Central memory CD8-positive, alpha-beta T cell (primary cell): ENCODE measurements around the gene WFDC13.

Experiments used
- ATAC-seq: fragments of 150-1000 bp; cut with Tn5 transposase; replicated peaks from 2 replicates; pipeline ENCODE4 v1.10.0; 2022; ENCODE audit warnings: mild to moderate bottlenecking, moderate FRiP score, moderate number of reproducible peaks; ENCODE audit not compliant: poor library complexity, severe bottlenecking; ENCODE audit errors: extremely low read depth
- DNase-seq, 2 donors: peaks; one replicate each; pipeline ENCODE4 v3.0.0; 2021; ENCODE audit warnings: low spot score in 2 of 2
- H3K27ac Mint-ChIP-seq: one replicate; pipeline ENCODE4 v1.8.0; 2022; ENCODE audit warnings: low read depth, mild to moderate bottlenecking, moderate library complexity, mixed read lengths
- H3K27me3 Mint-ChIP-seq: one replicate; pipeline ENCODE4 v1.8.0; 2022; ENCODE audit warnings: mixed read lengths
- H3K36me3 Mint-ChIP-seq: one replicate; pipeline ENCODE4 v1.8.0; 2022; ENCODE audit warnings: mild to moderate bottlenecking, moderate library complexity, mixed read lengths; ENCODE audit not compliant: insufficient read depth
- H3K4me1 Mint-ChIP-seq: one replicate; pipeline ENCODE4 v1.8.0; 2022; ENCODE audit warnings: mixed read lengths
- H3K4me3 Mint-ChIP-seq: one replicate; pipeline ENCODE4 v1.8.0; 2022; ENCODE audit warnings: mild to moderate bottlenecking, moderate library complexity, mixed read lengths
- H3K9me3 Mint-ChIP-seq: one replicate; pipeline ENCODE4 v1.8.0; 2022; ENCODE audit warnings: mixed read lengths

Gene WFDC13

GRCh38 chr20:45727044-45727443 lies 25.2 kb downstream of the WFDC13 start:
- no peaks in the 10 kb centered on the region for H3K4me1 Mint-ChIP-seq
- ATAC-seq: no peak

GRCh38 chr20:45732199-45732598 lies 30.4 kb downstream of the WFDC13 start:
- no peak for ATAC-seq
- DNase-seq: no peak
- no peak overlapping the region for H3K27ac Mint-ChIP-seq
- H3K4me1 Mint-ChIP-seq: no peaks in the 10 kb centered on the region
- peaks cover 60% of the 10 kb centered on the region for H3K27me3 Mint-ChIP-seq
- H3K36me3 Mint-ChIP-seq: no peaks in the 10 kb centered on the region
- H3K4me3 Mint-ChIP-seq: no peak overlapping the region
- peaks cover 14% of the 10 kb centered on the region for H3K9me3 Mint-ChIP-seq

More at GRCh38 chr20:45727044-45727443, 25.2 kb downstream of the WFDC13 start:
- peaks cover 8% of the 10 kb centered on the region for H3K9me3 Mint-ChIP-seq
- no peak overlapping the region for H3K27ac Mint-ChIP-seq
- peaks cover 66% of the 10 kb centered on the region for H3K27me3 Mint-ChIP-seq
- DNase-seq: no peak
- H3K4me3 Mint-ChIP-seq: no peak overlapping the region
- H3K36me3 Mint-ChIP-seq: no peaks in the 10 kb centered on the region

GRCh38 chr20:45735552-45735951 lies 33.7 kb downstream of the WFDC13 start:
- ATAC-seq: no peak

GRCh38 chr20:45735988-45736387 lies 34.1 kb downstream of the WFDC13 start:
- no peak for ATAC-seq

More at GRCh38 chr20:45735552-45735951, 33.7 kb downstream of the WFDC13 start:
- H3K36me3 Mint-ChIP-seq: no peaks in the 10 kb centered on the region
- no peak overlapping the region for H3K27ac Mint-ChIP-seq
- no peak for DNase-seq
- no peak overlapping the region for H3K4me3 Mint-ChIP-seq
- H3K9me3 Mint-ChIP-seq: peaks cover 14% of the 10 kb centered on the region
- no peaks in the 10 kb centered on the region for H3K4me1 Mint-ChIP-seq
- H3K27me3 Mint-ChIP-seq: peaks cover 69% of the 10 kb centered on the region

GRCh38 chr20:45742596-45742995 lies 40.8 kb downstream of the WFDC13 start:
- DNase-seq (no peak), ATAC-seq (no peak)
- Mint-ChIP-seq H3K4me1 (no peaks in the 10 kb centered on the region), H3K27me3 (peaks cover 37% of the 10 kb centered on the region), H3K9me3 (no peaks in the 10 kb centered on the region), H3K27ac (no peak overlapping the region), H3K4me3 (no peak overlapping the region), H3K36me3 (no peaks in the 10 kb centered on the region)

More at GRCh38 chr20:45735988-45736387, 34.1 kb downstream of the WFDC13 start:
- peaks cover 69% of the 10 kb centered on the region for H3K27me3 Mint-ChIP-seq
- no peak overlapping the region for H3K4me3 Mint-ChIP-seq
- H3K27ac Mint-ChIP-seq: no peak overlapping the region
- no peaks in the 10 kb centered on the region for H3K4me1 Mint-ChIP-seq
- DNase-seq: no peak
- H3K36me3 Mint-ChIP-seq: no peaks in the 10 kb centered on the region
- peaks cover 10% of the 10 kb centered on the region for H3K9me3 Mint-ChIP-seq

- Mint-ChIP-seq H3K36me3 (no peaks in the 10 kb centered on the region), H3K27ac (no peak overlapping the region), H3K27me3 (peaks cover 52% of the 10 kb centered on the region), H3K9me3 (no peaks in the 10 kb centered on the region), H3K4me1 (no peaks in the 10 kb centered on the region), H3K4me3 (no peak overlapping the region)
- ATAC-seq (no peak), DNase-seq (no peak)
Measured at GRCh38 chr20:45745015-45745414, 43.2 kb downstream of the WFDC13 start.

GRCh38 chr20:45751721-45752120 lies 49.9 kb downstream of the WFDC13 start:
- DNase-seq: no peak
- H3K4me3 Mint-ChIP-seq: no peak overlapping the region
- no peak for ATAC-seq
- no peaks in the 10 kb centered on the region for H3K36me3 Mint-ChIP-seq
- H3K27me3 Mint-ChIP-seq: peaks cover 37% of the 10 kb centered on the region
- no peak overlapping the region for H3K27ac Mint-ChIP-seq
- no peaks in the 10 kb centered on the region for H3K9me3 Mint-ChIP-seq
- H3K4me1 Mint-ChIP-seq: no peaks in the 10 kb centered on the region

GRCh38 chr20:45752746-45753145 lies 50.9 kb downstream of the WFDC13 start:
- no peak overlapping the region for H3K4me3 Mint-ChIP-seq
- H3K27ac Mint-ChIP-seq: no peak overlapping the region
- no peak for DNase-seq
- H3K4me1 Mint-ChIP-seq: no peaks in the 10 kb centered on the region
- ATAC-seq: no peak
- no peaks in the 10 kb centered on the region for H3K9me3 Mint-ChIP-seq
- H3K36me3 Mint-ChIP-seq: peaks cover 2% of the 10 kb centered on the region
- H3K27me3 Mint-ChIP-seq: peaks cover 27% of the 10 kb centered on the region

GRCh38 chr20:45758096-45758495 lies 56.3 kb downstream of the WFDC13 start:
- Mint-ChIP-seq H3K9me3 (no peaks in the 10 kb centered on the region), H3K27me3 (peaks cover 21% of the 10 kb centered on the region), H3K4me3 (no peak overlapping the region), H3K36me3 (peaks cover 2% of the 10 kb centered on the region), H3K27ac (no peak overlapping the region), H3K4me1 (no peaks in the 10 kb centered on the region)
- ATAC-seq: no peak
- no peak for DNase-seq
